ENCODE measurements around the gene RAB11FIP3.

Gene RAB11FIP3

DNA sequence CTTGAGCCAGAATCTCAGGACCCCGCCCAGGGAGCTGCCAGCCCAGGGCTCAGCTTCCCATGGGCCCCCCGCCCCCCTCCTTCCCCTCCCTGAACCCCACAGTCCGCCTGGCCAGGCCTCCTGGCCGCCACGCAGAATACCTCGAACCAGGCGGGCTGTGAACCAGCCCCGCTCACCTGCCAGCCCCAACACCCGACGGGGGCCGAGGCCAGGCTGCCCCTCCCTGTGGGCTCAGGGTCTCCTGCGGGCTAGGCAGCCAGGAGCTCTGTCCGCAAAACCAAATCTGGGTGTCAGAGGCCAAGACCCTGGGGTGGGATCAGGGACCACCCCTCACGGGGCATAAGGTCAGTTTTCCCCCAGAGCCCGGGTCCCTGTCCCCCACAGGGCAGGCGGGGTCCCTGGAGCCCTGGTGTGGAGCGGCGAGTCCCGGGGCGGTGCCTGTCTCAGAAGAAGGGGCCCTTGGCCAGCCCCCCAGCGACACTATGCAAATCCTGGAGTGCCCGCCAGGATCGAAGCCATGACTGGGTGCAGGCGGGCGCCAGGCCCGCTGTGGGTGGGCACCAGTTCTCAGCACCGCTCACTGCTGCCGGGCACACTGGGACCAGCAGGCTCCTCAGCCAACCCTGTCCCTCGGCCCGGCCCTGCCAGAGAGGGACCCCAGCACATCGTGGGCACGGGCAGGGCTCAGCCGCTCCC, 128.3 kb downstream of the RAB11FIP3 start:
- Histone ChIP-seq H3K4me3 (ENCODE audit: extremely low read depth, insufficient read depth, low read length, poor library complexity, severe bottlenecking) (no peak overlapping the region), H3K36me3 (ENCODE audit: control insufficient read depth, insufficient read depth, low read length) (peaks cover 21% of the 10 kb centered on the region), H3K9me3 (ENCODE audit: control insufficient read depth, low read length) (no peaks in the 10 kb centered on the region), H3K4me1 (ENCODE audit: control insufficient read depth, insufficient read depth, low read length, poor library complexity, severe bottlenecking) (peaks cover 10% of the 10 kb centered on the region), H3K27ac (ENCODE audit: low read depth, low read length, severe bottlenecking) (no peak overlapping the region)
- 96 to 97% methylated on average over 25 to 30 of the region's 33 CpGs for WGBS, 2 experiments (ENCODE audit: insufficient coverage in 2 of 2)

GRCh38 chr16:554297-554621, 128.8 kb downstream of the RAB11FIP3 start:
- H3K36me3 ChIP-seq (ENCODE audit: control insufficient read depth, insufficient read depth, low read length), result peaks cover 21% of the 10 kb centered on the region
- 77 to 90% methylated on average over 11 of the region's 11 CpGs for WGBS, 2 experiments (ENCODE audit: insufficient coverage in 2 of 2)
- no peak overlapping the region for H3K27ac ChIP-seq (ENCODE audit: low read depth, low read length, severe bottlenecking)
- peaks cover 10% of the 10 kb centered on the region for H3K4me1 ChIP-seq (ENCODE audit: control insufficient read depth, insufficient read depth, low read length, poor library complexity, severe bottlenecking)
- H3K9me3 ChIP-seq (ENCODE audit: control insufficient read depth, low read length), result no peaks in the 10 kb centered on the region
- H3K4me3 ChIP-seq (ENCODE audit: extremely low read depth, insufficient read depth, low read length, poor library complexity, severe bottlenecking), result no peak overlapping the region

DNA sequence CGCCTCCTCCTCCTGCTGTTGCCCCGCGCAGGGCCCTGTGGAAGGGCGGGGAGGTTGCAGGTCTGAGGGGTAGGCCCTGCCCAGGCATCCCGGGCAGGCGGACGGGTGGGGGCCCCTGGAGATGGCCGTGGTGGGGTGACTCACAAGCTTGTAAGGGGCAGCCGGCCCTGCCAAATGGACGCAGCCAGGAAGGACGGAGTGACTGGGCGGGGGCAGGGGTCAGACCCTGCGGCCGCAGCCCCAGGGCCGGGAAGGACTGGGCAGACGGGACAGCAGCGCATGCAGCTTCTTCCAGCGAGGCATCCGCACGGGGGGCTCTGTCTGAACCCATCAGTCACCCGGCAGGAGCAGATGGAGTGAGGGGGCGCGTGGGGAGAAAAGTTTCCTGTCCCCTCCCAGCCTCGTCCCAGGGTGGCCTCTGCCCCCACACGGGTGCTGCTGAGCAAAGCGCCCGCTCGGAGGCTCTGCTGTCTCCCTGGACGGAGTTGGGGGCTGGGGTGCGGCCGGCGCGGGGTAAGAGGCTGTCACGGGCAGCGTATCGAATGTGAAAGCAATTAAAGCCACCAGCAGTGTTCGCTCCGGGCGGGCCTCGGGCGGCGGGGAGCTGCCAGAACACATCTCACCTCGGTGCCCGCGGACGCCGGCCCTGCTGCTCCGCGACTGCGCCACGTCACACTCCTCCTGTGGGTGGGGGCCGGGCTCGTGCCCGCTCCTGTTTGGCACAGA, 129.4 kb downstream of the RAB11FIP3 start:
- H3K4me3 ChIP-seq (ENCODE audit: extremely low read depth, insufficient read depth, low read length, poor library complexity, severe bottlenecking), result no peak overlapping the region

DNA sequence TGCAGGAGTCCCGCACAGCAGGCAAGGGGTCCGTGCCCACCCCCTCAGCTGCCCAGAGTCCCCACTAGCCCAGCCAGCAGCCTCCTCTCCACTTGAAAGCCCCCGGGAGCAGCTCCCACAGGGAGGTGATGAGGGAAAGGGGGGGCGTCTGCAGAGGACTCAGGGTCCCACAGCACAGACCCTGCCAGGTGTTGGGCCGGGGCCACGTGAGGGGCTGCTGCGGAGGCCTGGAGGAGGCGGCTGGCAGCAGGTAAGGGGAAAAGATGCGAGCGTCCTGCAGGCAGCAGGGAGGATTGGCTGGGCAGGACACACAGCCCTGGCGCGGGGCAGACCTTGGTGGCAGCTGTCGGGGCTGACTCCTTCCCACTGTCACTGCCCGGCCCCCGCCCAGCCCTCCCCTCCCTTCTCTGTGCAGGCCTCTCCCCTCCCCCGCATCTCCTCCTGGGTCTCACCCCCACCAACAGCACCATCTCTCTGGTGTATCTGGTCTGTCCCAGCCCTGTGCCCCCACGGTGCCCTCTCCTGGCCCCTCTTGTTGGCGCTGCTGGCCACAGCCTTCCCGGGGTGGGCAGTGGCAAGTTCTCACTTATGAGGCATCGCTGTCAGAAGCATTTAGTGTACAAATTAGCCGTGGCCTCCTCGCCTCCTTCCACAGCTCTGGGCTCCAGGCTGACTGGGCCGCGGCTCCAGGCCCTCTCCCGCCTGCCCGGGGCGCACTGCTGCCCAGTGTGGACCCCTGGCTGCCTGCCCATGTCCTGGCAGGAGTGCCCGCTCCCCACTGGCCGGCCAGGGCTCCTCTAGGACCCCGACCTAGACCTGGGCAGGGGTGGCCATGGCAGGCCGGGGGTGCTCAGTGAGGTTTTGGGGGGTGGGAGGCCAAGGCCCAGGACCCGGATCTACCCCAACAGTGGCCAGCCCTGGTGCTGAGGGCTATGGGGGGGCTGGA, 130.4 kb downstream of the RAB11FIP3 start:
- Histone ChIP-seq H3K36me3 (ENCODE audit: control insufficient read depth, insufficient read depth, low read length) (peaks cover 14% of the 10 kb centered on the region), H3K4me1 (ENCODE audit: control insufficient read depth, insufficient read depth, low read length, poor library complexity, severe bottlenecking) (peaks cover 10% of the 10 kb centered on the region), H3K9me3 (ENCODE audit: control insufficient read depth, low read length) (no peaks in the 10 kb centered on the region), H3K27ac (ENCODE audit: low read depth, low read length, severe bottlenecking) (no peak overlapping the region), H3K4me3 (ENCODE audit: extremely low read depth, insufficient read depth, low read length, poor library complexity, severe bottlenecking) (no peak overlapping the region)
- 88 to 92% methylated on average over 20 to 27 of the region's 32 CpGs for WGBS, 2 experiments (ENCODE audit: insufficient coverage in 2 of 2)

More for the DNA sequence above, 129.4 kb downstream of the RAB11FIP3 start:
- H3K27ac ChIP-seq (ENCODE audit: low read depth, low read length, severe bottlenecking), result no peak overlapping the region
- no peaks in the 10 kb centered on the region for H3K9me3 ChIP-seq (ENCODE audit: control insufficient read depth, low read length)
- peaks cover 16% of the 10 kb centered on the region for H3K36me3 ChIP-seq (ENCODE audit: control insufficient read depth, insufficient read depth, low read length)
- 89 to 90% methylated on average over 46 to 51 of the region's 54 CpGs for WGBS, 2 experiments (ENCODE audit: insufficient coverage in 2 of 2)
- H3K4me1 ChIP-seq (ENCODE audit: control insufficient read depth, insufficient read depth, low read length, poor library complexity, severe bottlenecking), result peaks cover 10% of the 10 kb centered on the region

DNA sequence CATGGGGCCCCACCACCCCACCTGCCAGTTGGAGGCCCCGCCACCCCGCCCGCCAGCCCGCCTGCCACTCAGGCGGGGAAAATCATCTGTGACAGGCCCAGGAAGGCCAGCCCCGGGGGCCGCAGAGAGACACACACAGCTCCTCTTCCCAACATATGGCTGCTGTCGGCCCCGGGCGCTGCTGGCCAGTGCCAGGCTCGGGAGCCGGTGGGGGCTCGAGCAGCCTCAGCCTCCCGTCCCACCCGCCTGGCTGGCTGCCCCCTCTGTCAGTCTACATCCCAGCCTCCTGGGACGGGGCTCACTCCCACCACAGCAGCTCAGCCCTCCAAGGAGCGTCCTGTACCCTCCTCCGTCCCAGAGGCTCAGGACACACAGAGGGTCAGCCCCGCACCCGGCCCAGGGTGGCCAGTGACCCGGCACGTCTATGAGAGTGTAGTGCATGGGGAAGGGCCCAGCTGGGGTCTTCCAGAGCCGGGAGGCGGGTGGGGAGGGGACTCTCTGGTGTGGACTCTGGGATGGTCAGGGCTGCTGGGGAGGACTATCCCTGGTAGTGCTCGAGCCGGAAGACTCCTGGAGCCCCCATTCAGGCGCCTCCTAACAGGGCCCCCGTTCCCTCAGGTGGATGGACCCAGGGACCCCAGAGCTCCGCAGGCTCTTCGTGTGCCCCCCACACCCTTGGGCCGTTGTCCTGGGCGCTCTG, 131.2 kb downstream of the RAB11FIP3 start:
- H3K27ac ChIP-seq (ENCODE audit: low read depth, low read length, severe bottlenecking), result no peak overlapping the region
- peaks cover 10% of the 10 kb centered on the region for H3K4me1 ChIP-seq (ENCODE audit: control insufficient read depth, insufficient read depth, low read length, poor library complexity, severe bottlenecking)
- 89 to 91% methylated on average over 26 to 32 of the region's 32 CpGs for WGBS, 2 experiments (ENCODE audit: insufficient coverage in 2 of 2)
- no peaks in the 10 kb centered on the region for H3K9me3 ChIP-seq (ENCODE audit: control insufficient read depth, low read length)
- H3K4me3 ChIP-seq (ENCODE audit: extremely low read depth, insufficient read depth, low read length, poor library complexity, severe bottlenecking), result no peak overlapping the region
- peaks cover 13% of the 10 kb centered on the region for H3K36me3 ChIP-seq (ENCODE audit: control insufficient read depth, insufficient read depth, low read length)

DNA sequence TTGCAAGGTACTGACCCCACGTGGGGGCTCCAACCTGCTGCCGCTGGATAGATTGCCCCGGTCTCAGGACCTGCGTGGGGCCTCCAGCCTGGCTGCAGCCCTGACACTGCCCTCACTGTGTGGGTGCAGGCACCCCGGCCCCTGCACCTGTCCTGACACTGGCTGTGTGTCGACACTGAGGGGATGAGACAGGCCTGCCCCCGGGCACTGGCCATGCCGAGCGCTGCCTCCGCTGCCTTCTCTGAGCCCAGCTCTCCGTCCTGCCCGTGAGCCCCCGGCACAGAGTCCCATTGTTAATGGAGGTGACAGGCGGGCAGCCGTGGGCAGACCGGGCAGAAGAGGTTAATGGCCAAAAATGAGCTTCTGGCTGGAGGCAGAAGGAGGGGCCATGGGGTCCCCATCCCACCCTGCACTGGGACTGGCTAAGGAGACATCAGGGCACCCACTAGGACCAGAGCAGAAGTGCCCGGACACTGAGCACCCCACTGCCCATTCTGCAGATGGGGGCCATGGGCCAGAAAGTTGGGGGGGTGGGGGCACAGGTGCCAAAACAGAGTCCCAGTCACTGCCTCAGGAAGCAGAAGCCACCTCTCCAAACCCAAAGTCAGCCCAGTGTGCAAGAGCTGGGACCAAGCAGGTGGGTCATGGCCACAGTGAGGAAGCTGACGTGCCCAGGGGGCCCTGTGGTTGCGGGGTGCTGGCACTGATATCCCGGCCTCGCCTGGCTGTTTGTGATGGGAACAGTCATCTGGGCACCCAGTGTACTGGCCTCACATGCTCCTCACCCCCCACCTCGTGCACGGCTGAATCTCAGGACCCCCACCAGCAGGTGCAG, 132.2 kb downstream of the RAB11FIP3 start:
- no peaks in the 10 kb centered on the region for H3K9me3 ChIP-seq (ENCODE audit: control insufficient read depth, low read length)
- H3K4me3 ChIP-seq (ENCODE audit: extremely low read depth, insufficient read depth, low read length, poor library complexity, severe bottlenecking), result no peak overlapping the region
- WGBS, 2 experiments (ENCODE audit: insufficient coverage in 2 of 2), result 89 to 93% methylated on average over 17 to 22 of the region's 23 CpGs
- H3K36me3 ChIP-seq (ENCODE audit: control insufficient read depth, insufficient read depth, low read length), result peaks cover 4% of the 10 kb centered on the region
- no peak overlapping the region for H3K27ac ChIP-seq (ENCODE audit: low read depth, low read length, severe bottlenecking)
- peaks cover 10% of the 10 kb centered on the region for H3K4me1 ChIP-seq (ENCODE audit: control insufficient read depth, insufficient read depth, low read length, poor library complexity, severe bottlenecking)

DNA sequence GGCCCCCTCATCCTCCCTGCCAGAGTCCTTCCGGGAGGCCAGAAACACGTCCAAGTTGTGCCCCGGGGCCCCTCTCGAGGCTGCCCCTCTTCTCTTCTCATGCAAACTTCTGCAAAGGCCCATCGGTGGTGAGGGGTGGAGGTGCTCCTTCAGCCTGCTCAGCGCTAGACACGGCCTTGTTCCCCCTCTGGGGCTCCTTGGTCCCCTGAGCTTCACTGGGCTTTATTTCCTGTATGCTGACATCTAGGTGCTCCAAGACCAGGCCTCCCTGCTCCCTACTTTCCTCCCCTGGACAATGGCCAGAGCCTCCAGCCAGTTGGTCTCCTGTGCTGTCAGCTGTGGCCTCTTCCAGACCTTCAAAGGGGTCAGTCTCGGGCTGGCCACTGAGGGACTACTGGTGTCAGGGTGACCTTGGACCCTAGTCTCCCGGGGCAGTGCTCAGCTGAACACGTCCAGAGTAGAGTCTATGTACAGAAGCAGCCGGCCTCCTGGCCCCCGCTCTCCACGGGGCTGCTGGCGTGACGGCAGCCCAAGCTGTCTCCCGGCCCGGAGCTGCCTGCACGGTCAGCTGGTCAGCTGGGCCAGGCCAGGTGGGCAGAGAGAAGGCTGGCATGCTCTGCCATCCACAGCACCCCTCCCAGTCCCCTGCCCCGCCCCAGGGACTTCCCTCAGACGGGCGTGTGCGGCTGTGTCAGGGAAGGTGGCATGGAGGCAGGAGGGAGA, 133.0 kb downstream of the RAB11FIP3 start:
- Histone ChIP-seq H3K9me3 (ENCODE audit: control insufficient read depth, low read length) (no peaks in the 10 kb centered on the region), H3K36me3 (ENCODE audit: control insufficient read depth, insufficient read depth, low read length) (peaks cover 4% of the 10 kb centered on the region), H3K4me1 (ENCODE audit: control insufficient read depth, insufficient read depth, low read length, poor library complexity, severe bottlenecking) (peaks cover 10% of the 10 kb centered on the region), H3K4me3 (ENCODE audit: extremely low read depth, insufficient read depth, low read length, poor library complexity, severe bottlenecking) (no peak overlapping the region), H3K27ac (ENCODE audit: low read depth, low read length, severe bottlenecking) (no peak overlapping the region)
- WGBS, 2 experiments (ENCODE audit: insufficient coverage in 2 of 2), result 81 to 85% methylated on average over 15 to 20 of the region's 22 CpGs

GRCh38 chr16:559021-559380, 133.6 kb downstream of the RAB11FIP3 start:
- no peaks in the 10 kb centered on the region for H3K36me3 ChIP-seq (ENCODE audit: control insufficient read depth, insufficient read depth, low read length)
- H3K27ac ChIP-seq (ENCODE audit: low read depth, low read length, severe bottlenecking), result no peak overlapping the region
- 85 to 88% methylated on average over 13 of the region's 15 CpGs for WGBS, 2 experiments (ENCODE audit: insufficient coverage in 2 of 2)
- no peak overlapping the region for H3K4me3 ChIP-seq (ENCODE audit: extremely low read depth, insufficient read depth, low read length, poor library complexity, severe bottlenecking)
- H3K4me1 ChIP-seq (ENCODE audit: control insufficient read depth, insufficient read depth, low read length, poor library complexity, severe bottlenecking), result peaks cover 9% of the 10 kb centered on the region
- no peaks in the 10 kb centered on the region for H3K9me3 ChIP-seq (ENCODE audit: control insufficient read depth, low read length)

GRCh38 chr16:559411-560203, 134.2 kb downstream of the RAB11FIP3 start:
- no peak overlapping the region for H3K4me3 ChIP-seq (ENCODE audit: extremely low read depth, insufficient read depth, low read length, poor library complexity, severe bottlenecking)
- WGBS, 2 experiments (ENCODE audit: insufficient coverage in 2 of 2), result 14 to 17% methylated on average over 37 to 51 of the region's 62 CpGs

More at GRCh38 chr16:559411-560203, 134.2 kb downstream of the RAB11FIP3 start:
- Histone ChIP-seq H3K36me3 (ENCODE audit: control insufficient read depth, insufficient read depth, low read length) (no peaks in the 10 kb centered on the region), H3K4me1 (ENCODE audit: control insufficient read depth, insufficient read depth, low read length, poor library complexity, severe bottlenecking) (peaks cover 4% of the 10 kb centered on the region), H3K9me3 (ENCODE audit: control insufficient read depth, low read length) (no peaks in the 10 kb centered on the region), H3K27ac (ENCODE audit: low read depth, low read length, severe bottlenecking) (no peak overlapping the region)
